Activated gamma-delta T cell treated with anti-CD3 and anti-CD28 coated beads, Interleukin-2, amount 50 U/mL, for 16 hours (primary cell): Measurements from ENCODE around the gene MTERF4.
A peak's percentile ranks its signal among the peaks of the same experiment; 100 is the strongest.

Source experiments
- DNase-seq: peaks from one replicate; pipeline ENCODE4 v3.0.0-alpha.2; 2020; ENCODE audit warnings: low read depth

The MTERF4 gene

DNA sequence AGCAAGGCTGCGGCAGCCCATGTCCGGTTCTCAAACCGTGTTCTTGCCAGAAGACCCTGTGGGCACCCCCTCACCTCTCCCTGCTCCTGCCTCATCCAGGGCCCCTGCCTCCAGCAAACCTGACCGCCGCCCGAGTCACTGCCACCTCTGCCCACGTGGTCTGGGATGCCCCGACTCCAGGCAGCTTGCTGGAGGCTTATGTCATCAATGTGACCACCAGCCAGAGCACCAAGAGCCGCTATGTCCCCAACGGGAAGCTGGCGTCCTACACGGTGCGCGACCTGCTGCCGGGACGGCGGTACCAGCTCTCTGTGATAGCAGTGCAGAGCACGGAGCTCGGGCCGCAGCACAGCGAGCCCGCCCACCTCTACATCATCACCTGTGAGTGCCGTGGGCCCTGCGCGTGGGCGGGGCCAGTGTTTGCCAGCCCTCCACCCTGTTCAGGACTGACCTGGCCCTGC lies 32.2 kb downstream of the MTERF4 start:
- DNase-seq = no peak

- DNase-seq = no peak
These were observed 32.9 kb downstream of the MTERF4 start for GRCh38 chr2:241068942-241069810.

DNA sequence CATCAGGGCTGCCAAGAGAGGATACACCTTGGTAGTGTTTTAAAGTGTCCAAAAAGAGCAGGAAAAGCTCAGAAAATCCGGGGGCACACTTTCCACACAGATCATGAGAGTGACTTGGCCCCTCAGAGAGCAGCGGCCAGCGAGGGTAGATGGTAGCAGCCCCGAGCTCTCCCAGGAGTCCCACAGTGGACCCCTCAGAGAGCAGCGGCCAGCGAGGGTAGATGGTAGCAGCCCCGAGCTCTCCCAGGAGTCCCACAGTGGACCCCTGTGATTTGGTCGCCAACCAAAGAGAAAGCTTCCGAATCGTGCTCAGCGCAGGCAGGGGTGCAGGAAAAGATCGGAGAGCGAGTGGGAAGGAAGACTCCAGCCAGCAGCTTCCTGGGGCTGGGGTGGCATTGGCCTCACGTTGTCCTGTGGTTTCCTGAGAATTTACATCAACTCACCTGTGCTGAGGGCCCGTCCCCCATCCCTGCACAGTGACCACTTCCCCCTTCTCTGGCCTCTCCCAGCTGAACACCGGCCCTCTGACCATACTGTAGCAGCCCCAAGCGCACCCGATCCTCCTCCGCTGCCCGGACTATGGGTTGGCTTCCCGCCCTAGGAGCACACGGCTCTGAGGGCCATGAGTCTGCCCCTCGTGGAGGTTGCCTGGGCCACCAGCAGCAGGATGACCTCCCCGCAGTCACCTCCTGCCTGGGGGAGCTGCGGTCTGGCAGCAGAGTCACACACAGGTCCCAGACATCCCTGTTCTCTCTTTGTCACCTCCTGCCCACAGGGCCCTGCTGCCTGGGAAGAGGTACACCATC lies 33.7 kb downstream of the MTERF4 start:
- DNase-seq = no peak

- no peak for DNase-seq
These were observed 34.5 kb downstream of the MTERF4 start for GRCh38 chr2:241067501-241068135.

DNA sequence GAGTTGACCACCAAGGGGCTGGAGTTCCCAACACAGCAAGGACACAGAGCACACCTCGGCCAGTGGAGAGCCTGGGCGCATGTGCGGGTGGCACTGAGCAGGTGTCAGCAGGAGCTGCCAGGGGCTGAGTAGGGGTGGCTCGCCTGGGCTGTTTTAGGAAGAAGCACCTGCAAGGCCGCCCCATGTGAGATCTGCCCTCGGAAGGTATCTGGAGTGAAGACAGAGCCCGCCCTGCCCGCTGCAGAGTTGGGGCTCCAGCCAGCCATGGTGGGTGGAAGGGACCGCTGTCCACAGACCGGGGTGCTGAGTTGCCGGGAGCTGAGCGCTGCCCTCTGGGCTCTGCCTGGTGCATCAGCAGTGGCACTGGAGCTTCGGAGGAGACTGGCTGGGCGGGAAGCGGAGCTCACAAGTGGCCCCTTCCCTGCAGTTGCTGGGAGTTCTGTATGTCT lies 35.2 kb downstream of the MTERF4 start:
- DNase-seq = no peak

DNA sequence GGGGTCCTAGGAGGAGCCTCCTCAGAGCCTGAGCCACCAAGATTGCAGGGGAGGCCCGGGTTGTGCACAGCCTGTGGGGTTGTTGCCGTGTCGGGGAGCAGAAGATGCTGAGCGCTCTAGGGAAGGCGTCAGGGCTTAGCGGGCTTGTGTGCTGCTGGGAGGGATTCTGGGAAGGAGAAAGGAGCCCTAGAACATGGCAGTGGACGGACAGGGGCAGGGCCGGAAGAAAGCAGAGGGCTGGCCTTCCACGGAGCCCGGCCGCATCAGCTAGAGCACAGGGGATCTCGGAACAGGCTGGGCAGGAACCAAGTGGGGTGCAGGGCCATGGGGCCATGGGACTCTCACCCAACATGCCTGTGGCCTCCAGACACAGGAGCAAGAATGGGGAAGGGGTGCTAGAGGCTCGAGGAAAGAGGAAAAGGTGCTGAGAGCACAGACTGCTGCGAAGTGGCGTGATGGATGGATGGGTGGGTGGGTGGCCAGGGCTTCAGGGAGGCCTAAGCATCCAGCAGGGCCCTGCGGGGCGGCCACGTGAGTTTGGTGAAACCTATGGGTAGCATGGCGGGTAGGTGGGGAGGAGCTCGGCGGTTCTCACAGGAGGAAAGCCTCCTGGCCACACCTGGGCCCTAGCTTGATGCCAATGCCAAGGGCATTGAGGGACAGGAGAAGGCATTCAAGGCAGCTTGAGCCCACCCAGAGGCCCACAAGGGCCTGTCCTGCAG lies 35.8 kb downstream of the MTERF4 start:
- DNase-seq = no peak

GRCh38 chr2:241065355-241065803 lies 36.7 kb downstream of the MTERF4 start:
- DNase-seq = no peak

DNA sequence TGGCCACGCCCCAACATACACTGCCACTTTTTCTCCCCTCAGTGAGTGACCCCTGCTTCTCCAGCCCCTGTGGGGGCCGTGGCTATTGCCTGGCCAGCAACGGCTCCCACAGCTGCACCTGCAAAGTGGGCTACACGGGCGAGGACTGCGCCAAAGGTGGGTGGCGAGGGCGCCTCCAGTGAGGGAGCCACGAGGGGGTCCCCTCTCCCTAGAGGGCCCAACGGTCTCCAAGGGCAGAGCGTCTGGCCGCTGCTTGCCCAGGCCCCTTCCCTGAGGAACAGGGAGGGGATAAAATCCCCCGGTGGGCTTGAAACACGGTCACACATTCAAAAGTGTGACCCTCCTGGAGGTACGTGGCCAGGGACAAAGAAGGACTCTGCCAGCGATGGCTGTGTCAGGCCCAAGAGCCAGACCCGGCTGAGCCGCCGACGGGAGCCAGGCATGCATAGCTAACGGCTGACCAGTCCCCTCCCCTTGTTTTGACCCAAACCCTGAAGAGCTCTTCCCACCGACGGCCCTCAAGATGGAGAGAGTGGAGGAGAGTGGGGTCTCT lies 37.2 kb downstream of the MTERF4 start:
- no peak for DNase-seq

GRCh38 chr2:241064008-241064801 lies 37.9 kb downstream of the MTERF4 start:
- peak; percentile 8 for DNase-seq

GRCh38 chr2:241063587-241063986 lies 38.5 kb downstream of the MTERF4 start:
- no peak for DNase-seq

- no peak for DNase-seq
These were observed 39.0 kb downstream of the MTERF4 start for GRCh38 chr2:241063093-241063551.

DNA sequence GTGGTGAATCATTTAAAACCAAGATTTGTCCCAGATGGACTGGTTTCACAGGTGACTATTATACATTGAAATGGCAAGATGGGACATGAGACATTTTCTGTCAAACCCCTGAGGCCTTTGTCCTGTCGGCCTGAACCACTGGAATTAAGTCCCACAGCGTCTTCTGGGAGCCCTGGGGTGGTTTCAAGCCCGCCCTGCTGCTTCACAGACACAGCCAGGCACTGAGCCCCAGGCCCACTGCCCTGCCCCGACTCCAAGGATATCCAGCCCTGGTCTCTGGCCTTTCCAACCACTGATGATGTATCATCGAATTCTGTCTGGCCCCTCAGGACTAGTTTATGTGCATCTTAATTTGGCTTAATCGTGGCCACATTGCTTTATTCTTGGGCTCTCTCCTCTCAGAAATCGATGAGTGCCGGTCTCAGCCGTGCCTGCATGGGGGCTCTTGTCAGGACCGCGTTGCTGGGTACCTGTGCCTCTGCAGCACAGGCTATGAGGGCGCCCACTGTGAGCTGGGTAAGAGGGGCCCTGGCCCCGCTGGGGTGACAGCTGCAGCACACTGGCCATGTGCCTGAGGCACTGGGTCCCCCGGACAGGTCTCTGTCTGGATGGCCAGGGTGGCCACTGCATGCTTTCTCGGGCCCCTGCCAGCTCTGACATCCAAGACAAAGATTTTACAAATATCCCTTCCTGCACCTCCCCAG lies 39.5 kb downstream of the MTERF4 start:
- no peak for DNase-seq

- DNase-seq = no peak
These were observed 40.8 kb downstream of the MTERF4 start for GRCh38 chr2:241061275-241061674.

DNA sequence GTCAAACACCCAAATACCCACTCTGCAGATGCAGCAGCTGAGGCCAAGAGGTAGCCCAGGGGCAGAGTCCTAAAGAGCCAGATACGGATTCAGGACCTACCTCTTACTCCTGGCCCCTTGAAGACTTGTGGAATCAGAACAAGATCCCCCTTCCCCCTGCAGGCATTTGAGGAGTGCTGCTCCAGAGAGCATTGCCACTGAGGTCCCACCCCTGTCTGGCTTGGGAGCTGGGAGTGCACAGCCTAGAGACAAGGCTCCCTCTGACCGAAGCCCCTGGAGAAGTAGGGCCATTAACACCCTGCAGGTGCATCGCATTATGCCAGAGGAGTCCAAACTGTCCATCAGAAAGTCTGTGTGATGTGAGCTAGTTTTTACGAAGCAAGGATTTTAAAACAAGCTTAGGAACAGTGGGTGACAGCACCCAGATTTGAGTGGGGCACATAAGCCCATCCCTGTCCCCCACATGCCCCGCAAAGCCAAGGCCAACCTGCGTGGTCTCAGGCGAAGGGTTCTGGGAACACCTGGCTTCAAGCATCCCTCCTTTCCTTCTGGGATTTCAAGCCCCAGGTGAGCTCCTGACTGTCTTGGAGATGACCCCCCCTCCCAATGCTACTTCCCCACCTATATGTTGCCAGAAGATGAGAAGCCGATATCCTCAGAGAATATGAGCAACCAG lies 48.4 kb downstream of the MTERF4 start:
- DNase-seq = no peak

- DNase-seq = no peak
These were observed 49.3 kb downstream of the MTERF4 start for GRCh38 chr2:241052677-241053360.

GRCh38 chr2:241051578-241052487 lies 50.3 kb downstream of the MTERF4 start:
- no peak for DNase-seq
